Measurements from ENCODE around the gene SYNJ2. TPM values are rescaled to one million over a fixed set of nuclear protein-coding genes. Genes with fewer than 3 reads are reported as not detected.

Gene SYNJ2
- total and polyA plus RNA-seq, 2 experiments from 2014 or later = 2.8 to 5.6 TPM

GRCh38 chr6:158037021-158037420 lies 55.4 kb downstream of the SYNJ2 start:
- H3K27me3 Mint-ChIP-seq (ENCODE audit: insufficient read depth, low read depth, poor library complexity) = peaks cover 5% of the 10 kb centered on the region

More at GRCh38 chr6:158037021-158037420, 55.4 kb downstream of the SYNJ2 start:
- no peak for TF ChIP-seq REST (IDR thresholded peaks at IDR 0.05; ENCODE audit: unreplicated experiment)
- no peak for TF ChIP-seq ZNF462 (CRISPR knock-in tag; IDR thresholded peaks at IDR 0.05)
- no peak for TF ChIP-seq EZH2phosphoT487 (IDR thresholded peaks at IDR 0.05; ENCODE audit: unreplicated experiment)
- TF ChIP-seq EZH2 (IDR thresholded peaks at IDR 0.05; ENCODE audit: low read depth, unreplicated experiment) = no peak
- no peak for TF ChIP-seq POLR2AphosphoS5 (IDR thresholded peaks at IDR 0.05; ENCODE audit: low read depth)
- TF ChIP-seq STAT1 (IDR thresholded peaks at IDR 0.05; ENCODE audit: unreplicated experiment) = no peak
- no peak for TF ChIP-seq ZNF331 (CRISPR knock-in tag; IDR thresholded peaks at IDR 0.05; ENCODE audit: low read depth)
- no peak for TF ChIP-seq NANOG (IDR thresholded peaks at IDR 0.05; ENCODE audit: borderline replicate concordance)
- no peak for TF ChIP-seq CTCF (conservative IDR thresholded peaks at IDR 0.05; ENCODE audit: low read depth in 2 of 2)
- no peak for TF ChIP-seq ETS1 (IDR thresholded peaks at IDR 0.05)
- TF ChIP-seq CREB1 (CRISPR knock-in tag; IDR thresholded peaks at IDR 0.05; ENCODE audit: low read depth) = no peak
- TF ChIP-seq ZNF114 (CRISPR knock-in tag; IDR thresholded peaks at IDR 0.05) = no peak
- Mint-ChIP-seq H3K4me3 (no peak overlapping the region), H3K4me1 (peaks cover 24% of the 10 kb centered on the region), H3K27ac (no peak overlapping the region), H3K36me3 (ENCODE audit: low read depth) (peaks cover 8% of the 10 kb centered on the region; the same call in 2 of the 3 replicates), H3K9me3 (no peaks in the 10 kb centered on the region)
- H3K4me3 ChIP-seq = no peak overlapping the region
- no peak overlapping the region for H3K27ac ChIP-seq (ENCODE audit: low read depth)
- H3K4me1 ChIP-seq (ENCODE audit: insufficient read depth) = no peaks in the 10 kb centered on the region
- no peak overlapping the region for H3K4me2 ChIP-seq
- no peaks in the 10 kb centered on the region for H3K9me2 ChIP-seq (ENCODE audit: insufficient read depth)
- H3K79me2 ChIP-seq (replicated peaks; ENCODE audit: insufficient read depth) = no peaks in the 10 kb centered on the region
- H3K27me3 ChIP-seq (ENCODE audit: insufficient read depth) = no peaks in the 10 kb centered on the region
- no peak overlapping the region for H2AFZ ChIP-seq
- no peaks in the 10 kb centered on the region for H3K36me3 ChIP-seq (ENCODE audit: insufficient read depth)
- ATAC-seq (no peak), DNase-seq (ENCODE audit: low spot score) (no peak)
- H3F3A ChIP-seq (replicated peaks; ENCODE audit: low read depth) = no peaks in the 10 kb centered on the region
- no peaks in the 10 kb centered on the region for H4K20me1 ChIP-seq (replicated peaks; ENCODE audit: insufficient read depth)

Data from GM23338 (cell line).